GM12878 (cell line): Measurements from ENCODE around the gene KIF20B. TPM values are rescaled to one million over a fixed set of nuclear protein-coding genes. Genes with fewer than 3 reads are reported as not detected.
A peak's percentile ranks its signal among the peaks of the same experiment; 100 is the strongest.

Experiments used
- ATF7 ChIP-seq: fragments of 450-650 bp; IDR thresholded peaks from 2 replicates; pipeline ENCODE4 v1.6.1; 2016; ENCODE audit warnings: low read depth, mild to moderate bottlenecking
- BCL11A ChIP-seq: IDR thresholded peaks from 2 replicates; pipeline ENCODE4 v1.6.1; 2011; ENCODE audit warnings: low read depth, low read length
- GABPA ChIP-seq: IDR thresholded peaks from 2 replicates; pipeline ENCODE4 v1.6.1; 2014; ENCODE audit warnings: antibody characterized with exemption, low read depth, mild to moderate bottlenecking, inconsistent platforms
- IKZF1 ChIP-seq: fragments of 450-650 bp; conservative IDR thresholded peaks from 2 replicates; pipeline ENCODE4 v1.6.1; 2017; ENCODE audit warnings: antibody characterized with exemption, mild to moderate bottlenecking
- IKZF2 ChIP-seq, 2 experiments: fragments of 450-650 bp; IDR thresholded peaks; 2 replicates each; pipeline ENCODE4 v1.6.1; 2017; ENCODE audit warnings: mild to moderate bottlenecking in 2 of 2, moderate library complexity in 2 of 2
- LARP7 ChIP-seq: fragments of 450-650 bp; IDR thresholded peaks from 2 replicates; pipeline ENCODE4 v1.6.1; 2017; ENCODE audit warnings: mild to moderate bottlenecking
- PAX5 ChIP-seq: IDR thresholded peaks from 2 replicates; pipeline ENCODE4 v1.6.1; 2011; ENCODE audit warnings: low read depth, low read length, borderline replicate concordance
- ZSCAN29 ChIP-seq: fragments of 450-650 bp; IDR thresholded peaks from 2 replicates; pipeline ENCODE4 v1.6.1; 2017; ENCODE audit warnings: mild to moderate bottlenecking, moderate library complexity
- polyA plus RNA-seq, 11 experiments: library from polyadenylated mRNA; depleted of rRNA in 4 of 11; unstranded in 6 of 11; stranded (reverse) in 5 of 11; fragments of >200 nt; fragmentation: Nextera tagmentation in 4 of 11; fragmentation: Illumina TruSeq in 1 of 11; extraction: Ambion mirVana in 4 of 11; extraction: Trizol in 1 of 11; gene quantifications; 1 replicate in 1 of 11; 2 replicates in 10 of 11; pipeline versions ENCODE4 v1.2.1 to v1.2.3, GENCODE V29; 2011 to 2016; ENCODE audit warnings: inconsistent platforms in 2 of 11, missing spikeins in 2 of 11, low read depth in 1 of 11
- total RNA-seq, 4 experiments: library from RNA; depleted of rRNA in 3 of 4; stranded (reverse); fragments of >200 nt in 3 of 4; fragmentation: Illumina TruSeq in 1 of 4; extraction: Trizol in 1 of 4; gene quantifications; 2 replicates each; pipeline versions ENCODE4 v1.2.1 to v1.2.3, GENCODE V29; 2013 to 2021
- TF ChIP-seq, protein P1 (sequence below): fragments of 450-650 bp; IDR thresholded peaks from 2 replicates; pipeline ENCODE4 v1.6.1; 2017; ENCODE audit warnings: mild to moderate bottlenecking, moderate library complexity

KIF20B gene
- total and polyA plus RNA-seq, 10 of the 15 experiments (the other 5 are each of a cell fraction or from before 2014, with no cell fraction given), result 15.6 to 67.7 (median 44.3) TPM

DNA sequence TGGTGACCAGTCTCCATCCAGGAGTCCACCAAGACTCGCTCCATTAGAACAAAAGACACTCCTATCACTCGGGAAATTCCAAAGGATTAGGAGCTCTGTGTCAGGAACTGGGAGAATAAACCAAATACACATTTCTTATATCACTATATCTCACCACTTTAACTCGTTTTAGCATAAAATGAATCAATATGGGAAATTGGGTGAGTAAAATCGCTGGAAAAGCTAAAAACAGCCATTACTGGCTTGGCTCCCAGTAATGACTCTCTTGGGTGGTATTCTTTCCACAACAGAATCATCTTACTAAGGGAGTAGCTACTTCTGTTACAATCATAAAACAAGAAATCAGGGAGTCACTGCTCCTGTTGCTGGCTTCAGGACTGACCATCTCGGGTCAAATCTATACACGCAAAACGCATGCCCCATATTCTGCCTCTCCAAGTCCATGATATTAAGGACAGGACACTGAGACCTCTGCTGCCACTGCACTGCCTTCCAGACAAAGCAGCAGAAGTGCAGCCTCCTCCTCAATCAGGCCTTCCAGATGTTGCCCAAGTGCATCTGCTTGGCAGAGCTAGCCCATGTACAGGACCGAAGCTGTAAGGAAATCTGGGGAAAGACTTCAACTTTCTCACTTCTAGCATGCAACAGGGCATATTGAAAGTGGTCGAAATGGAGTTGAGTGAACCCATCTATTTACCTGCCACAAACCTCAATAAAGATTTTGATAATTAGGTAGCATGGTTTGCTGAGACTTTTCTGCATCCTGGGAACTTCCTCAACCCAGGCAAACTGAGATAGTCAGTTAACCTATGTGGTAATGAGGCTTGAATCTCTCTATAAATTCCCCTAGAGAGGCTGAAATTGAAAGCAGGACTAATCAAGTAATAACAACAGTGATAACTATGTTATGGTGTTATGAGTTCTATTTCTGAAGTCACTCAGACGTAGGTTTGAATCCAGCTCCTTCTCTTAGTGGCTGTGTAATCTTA is 42.0 kb upstream of the KIF20B start (continued):
- TF ChIP-seq, protein P1, sequence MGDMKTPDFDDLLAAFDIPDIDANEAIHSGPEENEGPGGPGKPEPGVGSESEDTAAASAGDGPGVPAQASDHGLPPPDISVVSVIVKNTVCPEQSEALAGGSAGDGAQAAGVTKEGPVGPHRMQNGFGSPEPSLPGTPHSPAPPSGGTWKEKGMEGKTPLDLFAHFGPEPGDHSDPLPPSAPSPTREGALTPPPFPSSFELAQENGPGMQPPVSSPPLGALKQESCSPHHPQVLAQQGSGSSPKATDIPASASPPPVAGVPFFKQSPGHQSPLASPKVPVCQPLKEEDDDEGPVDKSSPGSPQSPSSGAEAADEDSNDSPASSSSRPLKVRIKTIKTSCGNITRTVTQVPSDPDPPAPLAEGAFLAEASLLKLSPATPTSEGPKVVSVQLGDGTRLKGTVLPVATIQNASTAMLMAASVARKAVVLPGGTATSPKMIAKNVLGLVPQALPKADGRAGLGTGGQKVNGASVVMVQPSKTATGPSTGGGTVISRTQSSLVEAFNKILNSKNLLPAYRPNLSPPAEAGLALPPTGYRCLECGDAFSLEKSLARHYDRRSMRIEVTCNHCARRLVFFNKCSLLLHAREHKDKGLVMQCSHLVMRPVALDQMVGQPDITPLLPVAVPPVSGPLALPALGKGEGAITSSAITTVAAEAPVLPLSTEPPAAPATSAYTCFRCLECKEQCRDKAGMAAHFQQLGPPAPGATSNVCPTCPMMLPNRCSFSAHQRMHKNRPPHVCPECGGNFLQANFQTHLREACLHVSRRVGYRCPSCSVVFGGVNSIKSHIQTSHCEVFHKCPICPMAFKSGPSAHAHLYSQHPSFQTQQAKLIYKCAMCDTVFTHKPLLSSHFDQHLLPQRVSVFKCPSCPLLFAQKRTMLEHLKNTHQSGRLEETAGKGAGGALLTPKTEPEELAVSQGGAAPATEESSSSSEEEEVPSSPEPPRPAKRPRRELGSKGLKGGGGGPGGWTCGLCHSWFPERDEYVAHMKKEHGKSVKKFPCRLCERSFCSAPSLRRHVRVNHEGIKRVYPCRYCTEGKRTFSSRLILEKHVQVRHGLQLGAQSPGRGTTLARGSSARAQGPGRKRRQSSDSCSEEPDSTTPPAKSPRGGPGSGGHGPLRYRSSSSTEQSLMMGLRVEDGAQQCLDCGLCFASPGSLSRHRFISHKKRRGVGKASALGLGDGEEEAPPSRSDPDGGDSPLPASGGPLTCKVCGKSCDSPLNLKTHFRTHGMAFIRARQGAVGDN, result no peak
- TF ChIP-seq ZSCAN29, result no peak
- peak; percentile 51; the same call in 1 of the 2 replicates for TF ChIP-seq BCL11A
- TF ChIP-seq GABPA, result no peak
- TF ChIP-seq IKZF1, result peak; percentile 40
- TF ChIP-seq LARP7, result no peak
- peak; percentile 23; the same call in 1 of the 2 replicates for TF ChIP-seq ATF7
- TF ChIP-seq PAX5, result 0 out of 2 replicates have a peak, but pooled peaks have one; percentile 33
- TF ChIP-seq IKZF2 (IDR thresholded peaks at IDR 0.05), result peak; percentile 55 to 58; a peak in 2 of 4 replicates
